ENCODE measurements around the gene AARS1.

DNA sequence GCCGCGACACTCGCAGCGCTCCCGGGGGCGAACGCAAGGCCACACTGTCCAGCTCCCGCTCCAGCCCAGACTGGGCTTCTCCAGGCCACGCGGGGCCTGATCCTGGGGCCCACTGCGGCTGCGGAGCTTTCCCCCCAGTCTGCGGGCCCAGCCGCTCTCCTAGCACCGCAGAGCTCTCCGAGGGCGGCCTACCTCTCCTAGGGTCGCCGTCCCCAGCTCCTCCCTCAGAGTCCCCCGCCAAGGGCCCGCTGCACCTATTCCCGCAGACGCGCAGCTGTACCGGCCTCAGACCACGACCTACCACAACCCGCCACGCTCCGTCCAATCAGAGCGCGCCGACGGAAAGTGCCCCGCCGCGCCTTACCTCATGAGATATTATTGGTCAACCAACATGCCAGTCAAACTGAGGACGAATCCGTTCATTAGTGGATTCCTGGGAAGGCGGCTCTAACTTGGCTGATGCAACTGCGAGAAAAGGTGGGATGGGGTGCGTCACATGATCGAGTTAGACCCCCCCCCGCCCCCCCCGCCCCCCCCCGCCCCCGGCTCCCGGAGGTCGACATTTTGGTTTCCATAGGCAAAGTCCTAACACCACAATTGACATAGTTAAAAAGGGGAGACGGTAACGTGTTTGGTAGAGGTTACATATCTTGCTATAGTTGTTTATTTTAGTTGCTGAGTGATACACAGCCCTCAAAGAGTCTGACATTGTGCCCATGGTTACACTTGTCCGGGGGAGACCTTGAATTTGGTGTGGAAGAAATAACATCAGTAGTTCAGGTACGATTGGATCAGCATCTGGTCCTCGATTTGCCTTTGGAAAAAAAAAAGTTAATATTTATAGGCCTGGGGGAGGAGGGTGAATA lies at the start of gene AARS1:
- TF ChIP-seq POLR2A (IDR thresholded peaks at IDR 0.05; ENCODE audit: low read depth, low read length) (peak; percentile 97), BCL11A (IDR thresholded peaks at IDR 0.05; ENCODE audit: low read depth, low read length) (no peak), BHLHE40 (IDR thresholded peaks at IDR 0.05; ENCODE audit: borderline replicate concordance in 1 of 2, low read depth in 2 of 2, low read length in 1 of 2) (peak in 1 of 2 experiments; percentile 41; a peak in 2 of 4 replicates), CTCF (IDR thresholded peaks at IDR 0.05 in 2 of 3, conservative IDR thresholded peaks at IDR 0.05 in 1 of 3; ENCODE audit: control insufficient read depth in 2 of 3, extremely low read depth in 1 of 3, insufficient read depth in 1 of 3, low read depth in 3 of 3, low read length in 3 of 3) (no peak), NR2C2 (IDR thresholded peaks at IDR 0.05; ENCODE audit: borderline replicate concordance, control insufficient read depth, insufficient read length, low read depth) (no peak), USF2 (IDR thresholded peaks at IDR 0.05; ENCODE audit: borderline replicate concordance, low read depth, low read length) (peak; percentile 46; the same call in 1 of the 2 replicates), YY1 (IDR thresholded peaks at IDR 0.05; ENCODE audit: low read depth, low read length) (peak; percentile 61), ZBTB11 (CRISPR knock-in tag; IDR thresholded peaks at IDR 0.05) (0 out of 2 replicates have a peak, but pooled peaks have one; percentile 31), POLR2AphosphoS5 (IDR thresholded peaks at IDR 0.05; ENCODE audit: low read length) (peak; percentile 96)
